ENCODE results near the gene UFSP1.
A peak's percentile ranks its signal among the peaks of the same experiment; 100 is the strongest.

Gene UFSP1

DNA sequence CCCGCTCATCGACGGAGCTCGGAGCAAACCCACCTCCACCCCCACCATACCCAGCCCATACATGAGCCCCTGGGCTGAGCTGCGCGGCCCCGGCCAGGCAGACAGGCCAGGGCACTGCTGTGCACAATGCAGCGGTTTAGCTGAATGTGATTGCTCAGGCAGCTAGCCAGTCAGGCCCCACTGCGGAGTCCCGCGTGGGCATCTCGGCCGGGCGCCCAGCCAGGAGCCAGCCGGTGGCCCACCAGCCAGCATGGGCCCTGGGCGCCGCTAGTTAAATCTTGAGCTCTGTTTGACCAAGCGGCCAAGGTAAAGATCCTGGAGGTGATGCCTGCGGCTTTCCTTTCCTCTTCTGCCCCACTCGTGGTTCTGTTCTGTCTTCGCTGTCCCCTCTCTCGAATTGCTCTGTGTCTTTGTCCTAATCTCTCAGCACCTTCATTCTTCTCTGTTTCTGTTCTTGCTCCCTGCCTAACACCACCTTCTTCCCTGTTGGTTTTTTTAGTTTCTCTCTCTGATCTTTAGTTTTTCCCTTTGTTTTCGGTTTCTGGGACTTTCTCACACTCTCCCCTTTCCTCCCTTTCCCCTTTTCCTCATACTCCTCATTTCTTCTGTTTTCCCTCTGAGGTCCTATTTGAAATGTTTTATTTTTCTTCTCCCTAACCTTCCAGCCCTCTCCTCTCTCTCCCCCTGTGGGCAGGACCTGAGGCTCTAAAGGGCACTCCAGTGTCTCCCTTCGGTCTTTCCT, 6.6 kb downstream of the UFSP1 start:
- DNase-seq (ENCODE audit: low read depth in 2 of 2, low spot score in 1 of 2) = no peak

- no peak for DNase-seq (ENCODE audit: low read depth in 2 of 2, low spot score in 1 of 2)
Observed at GRCh38 chr7:100882201-100882600, 7.3 kb downstream of the UFSP1 start.

GRCh38 chr7:100881136-100881535, 8.4 kb downstream of the UFSP1 start:
- DNase-seq (ENCODE audit: low read depth in 2 of 2, low spot score in 1 of 2) = no peak

DNA sequence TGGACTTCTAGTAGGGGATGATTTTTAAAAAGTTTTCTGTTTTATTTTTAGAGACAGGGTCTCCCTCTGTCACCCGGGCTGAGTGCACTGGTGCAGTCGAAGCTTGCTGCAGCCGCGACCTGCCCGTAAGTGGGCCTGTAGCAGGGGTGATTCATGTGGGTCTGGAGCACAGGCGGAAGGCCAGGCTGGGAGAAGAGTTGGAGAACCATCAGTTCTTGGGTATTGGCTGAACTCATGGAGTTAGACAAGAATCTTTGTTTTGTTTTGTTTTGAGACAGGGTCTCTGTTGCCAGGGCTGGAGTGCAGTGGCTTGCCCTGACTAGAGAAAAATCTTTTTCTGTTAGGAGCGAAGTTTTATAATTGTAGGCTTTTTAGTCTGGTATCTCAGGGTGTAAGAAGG, 8.9 kb downstream of the UFSP1 start:
- no peak for DNase-seq (ENCODE audit: low read depth in 2 of 2, low spot score in 1 of 2)

DNA sequence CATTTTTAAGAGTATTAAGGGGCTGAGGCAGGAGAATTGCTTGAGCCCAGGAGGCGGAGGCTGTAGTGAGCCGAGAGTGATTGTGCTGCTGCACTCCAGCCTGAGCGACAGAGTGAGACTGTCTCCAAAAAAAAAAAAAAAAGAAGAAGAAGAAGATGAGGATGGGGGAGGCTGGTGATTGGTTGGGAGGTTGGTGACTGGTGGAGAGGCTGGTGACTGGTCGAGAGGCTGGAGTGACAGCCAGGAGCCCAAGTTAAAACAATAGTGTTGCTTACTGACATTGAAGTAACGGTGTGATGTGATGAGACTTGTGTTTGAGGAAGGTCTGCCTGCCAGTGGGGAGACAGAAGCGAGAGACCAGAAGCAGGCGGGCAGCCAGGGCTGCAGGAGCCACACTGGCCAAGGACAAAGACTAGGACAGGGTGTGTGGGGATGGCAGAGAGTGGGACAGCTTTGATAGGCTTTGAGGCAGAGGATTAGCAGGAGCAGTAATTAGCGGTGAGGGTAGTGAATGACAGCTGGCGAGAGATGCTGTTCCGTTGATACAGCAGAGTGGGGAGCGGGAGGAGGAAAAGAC, 9.7 kb downstream of the UFSP1 start:
- no peak for DNase-seq (ENCODE audit: low read depth in 2 of 2, low spot score in 1 of 2)

GRCh38 chr7:100878685-100879084, 10.8 kb downstream of the UFSP1 start:
- no peak for DNase-seq (ENCODE audit: low read depth in 2 of 2, low spot score in 1 of 2)

GRCh38 chr7:100878013-100878412, 11.5 kb downstream of the UFSP1 start:
- DNase-seq (ENCODE audit: low read depth in 2 of 2, low spot score in 1 of 2) = no peak

- DNase-seq (ENCODE audit: low read depth in 2 of 2, low spot score in 1 of 2) = no peak
Observed at GRCh38 chr7:100875356-100875751, 14.2 kb downstream of the UFSP1 start.

DNA sequence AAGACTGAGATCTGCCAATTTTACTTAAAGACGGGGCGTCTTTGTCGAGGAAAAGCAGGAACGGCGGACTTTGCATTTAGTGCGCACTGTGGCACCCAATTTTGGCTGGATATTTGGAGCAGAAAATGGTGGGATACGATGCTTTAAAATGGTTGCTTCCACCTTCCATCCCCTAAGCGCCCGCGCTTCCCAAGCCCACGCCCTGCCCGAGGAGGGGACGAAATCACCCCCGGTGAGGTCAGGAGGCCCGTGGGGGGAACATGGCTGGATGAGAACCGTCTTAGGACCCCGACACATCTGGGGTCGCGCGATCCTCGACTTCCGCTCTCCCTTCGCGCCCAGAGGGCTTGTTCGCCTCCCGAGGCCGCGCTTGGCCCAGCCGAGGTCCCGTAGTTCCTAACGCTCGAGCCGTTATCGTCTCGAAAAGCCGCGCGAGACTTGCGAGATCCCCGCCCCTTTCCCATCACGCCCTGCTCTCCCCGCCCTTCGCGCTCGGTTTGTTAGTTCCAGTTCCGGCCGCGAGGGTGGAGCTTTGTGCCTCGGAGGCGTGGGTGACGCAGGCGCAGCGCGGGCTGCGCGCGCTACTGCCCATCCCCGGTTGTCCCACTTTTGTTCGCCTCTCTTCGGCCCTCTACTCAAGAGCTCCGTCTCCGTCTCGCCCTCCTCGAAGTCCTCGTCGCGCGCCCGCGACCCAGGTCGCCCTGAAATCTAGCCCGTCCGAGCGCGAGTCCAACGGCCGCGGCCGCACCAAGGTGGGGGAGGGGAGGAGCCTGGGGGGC, 14.7 kb downstream of the UFSP1 start, which contains the start of gene SRRT:
Gene SRRT (plus strand): TSS at position 527 of the 779 bp plus-strand sequence. CDS start 488 bp downstream, outside the sequence.
- peak; percentile 96 to 97 for DNase-seq (ENCODE audit: low read depth in 2 of 2, low spot score in 1 of 2)

GRCh38 chr7:100874300-100874576, 15.3 kb downstream of the UFSP1 start:
- DNase-seq (ENCODE audit: low read depth in 2 of 2, low spot score in 1 of 2) = no peak

GRCh38 chr7:100873599-100874299, 15.8 kb downstream of the UFSP1 start:
- DNase-seq (ENCODE audit: low read depth in 2 of 2, low spot score in 1 of 2) = no peak

DNA sequence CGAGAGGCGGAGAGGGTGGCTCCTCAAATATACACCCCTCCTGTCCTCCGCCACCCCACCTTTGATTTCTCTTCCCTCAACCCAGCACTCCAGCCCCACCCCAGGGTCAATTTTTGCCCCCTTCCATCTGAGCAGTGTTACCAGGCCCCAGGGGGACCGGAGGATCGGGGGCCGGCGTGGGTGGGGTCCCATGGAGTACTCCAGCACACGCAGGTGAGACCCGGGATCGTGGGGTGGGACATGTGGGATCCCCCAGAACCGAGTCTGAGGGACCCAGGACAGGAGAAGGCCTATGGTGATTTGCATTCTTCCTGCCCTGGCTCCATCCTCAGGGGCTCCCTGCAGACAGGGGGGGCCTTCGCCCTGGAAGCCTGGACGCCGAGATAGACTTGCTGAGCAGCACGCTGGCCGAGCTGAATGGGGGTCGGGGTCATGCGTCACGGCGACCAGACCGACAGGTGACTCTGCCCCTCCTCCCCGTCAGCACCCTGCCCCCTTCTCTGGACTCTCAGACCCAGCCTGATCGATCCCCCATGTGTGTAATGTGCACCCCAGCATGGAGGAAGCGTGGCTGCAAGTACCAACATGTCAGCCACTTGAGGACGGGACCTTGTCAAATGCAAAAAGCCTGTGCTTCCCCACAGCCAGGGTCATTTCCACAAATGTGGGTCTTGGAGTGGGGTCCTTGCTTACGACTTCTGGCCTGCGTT, 21.6 kb downstream of the UFSP1 start:
- no peak for DNase-seq (ENCODE audit: low read depth in 2 of 2, low spot score in 1 of 2)

DNA sequence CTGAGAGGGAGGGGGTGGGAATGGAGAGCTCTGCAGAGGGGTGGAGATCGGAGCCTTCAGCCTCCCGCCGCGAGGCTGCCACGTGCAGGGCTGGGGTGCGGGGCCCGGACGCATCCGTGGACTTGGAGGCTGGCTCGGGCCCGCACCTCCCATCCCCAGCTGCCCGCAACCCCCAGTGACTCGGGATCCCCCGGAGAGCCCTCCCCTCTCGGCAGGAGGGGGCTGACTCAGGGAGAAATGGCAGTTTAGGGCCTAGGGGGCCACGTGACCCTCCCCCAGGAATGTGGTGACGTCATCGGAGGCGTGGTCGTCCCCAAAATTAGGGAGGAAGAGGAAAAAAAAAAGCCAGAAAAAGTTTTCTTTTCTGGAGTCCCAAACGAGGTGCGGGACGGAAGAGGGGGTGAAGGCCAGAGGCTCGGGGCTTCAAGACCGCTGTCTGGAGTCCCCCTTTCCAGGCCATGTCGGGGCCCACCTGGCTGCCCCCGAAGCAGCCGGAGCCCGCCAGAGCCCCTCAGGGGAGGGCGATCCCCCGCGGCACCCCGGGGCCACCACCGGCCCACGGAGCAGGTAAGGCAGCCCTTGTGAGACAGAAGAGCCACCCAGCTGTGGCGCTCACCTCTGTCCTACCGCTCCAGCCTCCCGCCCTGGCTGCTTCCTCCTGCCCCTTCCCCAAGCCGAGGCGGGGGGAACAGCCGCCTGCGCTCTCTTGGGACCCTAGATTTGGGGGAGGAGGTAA, 22.3 kb downstream of the UFSP1 start, which contains the start of gene TRIP6:
Gene TRIP6 (plus strand): TSS at position 348 of the 736 bp plus-strand sequence. CDS start 111 bp downstream, at position 459.
- DNase-seq (ENCODE audit: low read depth in 2 of 2, low spot score in 1 of 2) = peak; percentile 45 to 48

GRCh38 chr7:100866729-100867039, 22.8 kb downstream of the UFSP1 start:
- DNase-seq (ENCODE audit: low read depth in 2 of 2, low spot score in 1 of 2) = no peak

- no peak for DNase-seq (ENCODE audit: low read depth in 2 of 2, low spot score in 1 of 2)
Observed at GRCh38 chr7:100865938-100866728, 23.4 kb downstream of the UFSP1 start.

DNA sequence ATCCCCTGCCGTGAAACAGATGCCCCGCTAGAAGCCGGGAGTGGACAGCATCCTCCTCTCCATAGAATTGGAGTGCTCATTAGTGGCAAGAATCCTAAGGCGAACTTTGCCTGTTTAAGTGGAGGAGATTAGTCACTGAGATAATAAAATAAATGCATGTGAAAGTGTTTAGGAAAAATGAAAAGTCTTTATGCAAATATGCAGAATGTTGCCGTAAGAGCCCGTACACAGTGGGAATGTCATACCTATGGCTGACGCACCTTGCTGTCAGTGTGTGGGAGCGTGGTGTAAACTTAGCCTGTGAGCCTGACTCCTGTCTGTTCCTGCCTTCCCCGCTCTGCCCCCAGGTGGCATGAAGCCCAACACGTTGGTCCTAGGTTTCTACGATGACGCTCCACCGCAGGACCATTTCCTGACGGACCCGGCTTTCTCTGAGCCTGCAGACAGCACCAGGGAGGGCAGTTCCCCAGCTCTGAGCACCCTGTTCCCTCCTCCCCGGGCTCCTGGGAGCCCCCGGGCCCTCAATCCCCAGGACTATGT, 24.1 kb downstream of the UFSP1 start:
- DNase-seq (ENCODE audit: low read depth in 2 of 2, low spot score in 1 of 2) = no peak

DNA sequence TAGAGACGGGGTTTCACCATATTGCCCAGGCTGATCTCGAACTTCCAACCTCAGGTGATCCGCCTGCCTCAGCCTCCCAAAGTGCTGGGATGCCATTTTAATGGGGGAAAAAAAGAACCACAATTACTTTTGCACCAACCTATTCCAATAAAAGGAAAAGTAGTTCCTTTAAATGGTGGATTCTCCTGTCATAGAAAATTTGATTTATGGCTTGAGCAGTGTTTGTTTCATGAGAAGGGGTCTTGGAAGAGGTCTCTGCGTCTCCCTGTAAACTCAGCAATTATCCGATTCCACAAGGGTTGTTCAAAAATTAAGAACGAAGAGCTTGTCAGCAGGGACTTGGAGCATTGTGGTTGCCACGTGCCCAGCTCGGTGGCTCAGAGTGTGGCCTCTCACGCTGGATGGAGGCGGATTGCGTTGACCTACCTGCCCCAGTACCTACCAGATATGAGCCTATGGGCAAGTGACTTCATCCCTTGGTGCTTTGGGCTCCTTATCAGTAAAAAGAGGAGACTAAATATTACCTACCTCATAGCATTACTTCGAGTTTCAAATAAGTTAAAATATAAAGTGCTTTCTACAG, 25.2 kb downstream of the UFSP1 start:
- DNase-seq (ENCODE audit: low read depth in 2 of 2, low spot score in 1 of 2) = no peak

- DNase-seq (ENCODE audit: low read depth in 2 of 2, low spot score in 1 of 2) = no peak
Observed at GRCh38 chr7:100863406-100863950, 26.0 kb downstream of the UFSP1 start.

DNA sequence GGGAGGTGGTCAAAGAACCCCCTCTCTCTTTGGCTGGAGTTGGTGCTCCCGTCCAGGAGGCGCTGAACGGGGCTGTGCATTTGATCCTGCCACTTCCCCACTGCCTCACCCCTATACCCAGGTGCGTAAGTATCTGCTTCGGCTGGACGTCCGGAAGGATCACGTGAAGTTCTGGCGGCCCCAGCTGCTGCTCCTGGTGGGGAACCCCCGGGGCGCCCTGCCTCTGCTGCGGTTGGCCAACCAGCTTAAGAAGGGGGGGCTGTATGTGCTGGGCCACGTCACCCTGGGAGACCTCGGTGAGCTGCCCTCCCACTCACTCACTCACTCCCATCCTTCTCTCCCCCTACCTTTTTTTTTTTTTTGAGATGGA, 27.9 kb downstream of the UFSP1 start:
- no peak for DNase-seq (ENCODE audit: low read depth in 2 of 2, low spot score in 1 of 2)
